ENCODE results near the gene GNA14. TPM values are rescaled to one million over a fixed set of nuclear protein-coding genes. Genes with fewer than 3 reads are reported as not detected.

GNA14 gene
- total and polyA plus RNA-seq, 2 of the 8 experiments (the other 6 are each of a cell fraction or from before 2014, with no cell fraction given) = 3.4 to 6.3 TPM

DNA sequence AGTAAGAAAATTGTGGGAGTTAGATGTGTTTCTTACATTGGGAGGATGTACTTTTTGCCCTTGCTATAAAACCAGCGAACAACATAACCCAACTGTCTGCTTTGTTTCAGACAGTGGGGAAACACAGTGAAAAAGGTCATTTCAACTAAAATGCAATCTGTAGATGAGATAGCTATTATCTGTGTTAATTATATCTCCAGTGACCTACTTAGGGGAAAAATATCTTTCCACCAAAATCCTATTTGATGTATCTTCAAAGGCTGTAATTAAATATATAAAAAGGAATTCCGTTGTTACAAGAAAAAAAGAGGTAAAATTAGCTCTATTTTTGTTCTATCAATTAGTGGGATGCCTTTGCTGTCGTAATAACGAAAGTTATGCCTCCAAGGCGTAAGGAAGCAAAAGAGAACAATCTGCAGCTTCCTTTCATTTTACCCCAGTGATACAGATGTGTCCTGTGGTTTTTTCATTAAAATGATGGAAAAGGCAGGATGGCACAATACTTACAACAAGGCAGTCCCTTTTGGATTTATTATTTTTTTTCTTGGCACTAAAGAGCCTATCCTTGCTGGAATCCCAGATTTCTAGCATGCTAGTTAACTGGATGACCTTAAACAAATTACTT lies 100.9 kb downstream of the GNA14 start (continued):
- no peak for TF ChIP-seq BCL11A (IDR thresholded peaks at IDR 0.05; ENCODE audit: low read depth in 2 of 2, low read length in 2 of 2)
- no peak for TF ChIP-seq CHD2 (IDR thresholded peaks at IDR 0.05; ENCODE audit: low read length)
- no peak for TF ChIP-seq BRCA1 (IDR thresholded peaks at IDR 0.05; ENCODE audit: low read depth, low read length)
- TF ChIP-seq HDAC6 (IDR thresholded peaks at IDR 0.05; ENCODE audit: low read depth, low read length) = no peak
- TF ChIP-seq TAF1 (IDR thresholded peaks at IDR 0.05; ENCODE audit: low read depth, low read length) = no peak
- TF ChIP-seq CBX8 (IDR thresholded peaks at IDR 0.05; ENCODE audit: borderline replicate concordance, low read depth, low read length) = no peak

Data from H1 (cell line).